Smooth muscle cell (in vitro differentiated cells): Measurements from ENCODE around the gene PLXNA4. TPM values are rescaled to one million over a fixed set of nuclear protein-coding genes. Genes with fewer than 3 reads are reported as not detected.

Source experiments
- DNase-seq: peaks from one replicate; lab custom pipeline; 2025; ENCODE audit not compliant: unreplicated experiment; lab: John Stamatoyannopoulos, UW
- H2AFZ ChIP-seq: fragments of 200-600 bp; sonication (generic); 2 replicates; pipeline ENCODE4 v1.6.0; 2016; ENCODE audit warnings: antibody characterized with exemption, low read depth, mild to moderate bottlenecking
- H3F3A ChIP-seq: fragments of 200-600 bp; sonication (generic); 2 replicates; pipeline ENCODE4 v1.6.0; 2017; ENCODE audit warnings: antibody characterized with exemption, low read depth
- H3K27ac ChIP-seq: fragments of 200-600 bp; sonication (generic); 2 replicates; pipeline ENCODE4 v1.5.1; 2016; ENCODE audit warnings: low read depth, mild to moderate bottlenecking
- H3K27me3 ChIP-seq: fragments of 200-600 bp; sonication (generic); 2 replicates; pipeline ENCODE4 v1.6.1; 2016; ENCODE audit warnings: low read depth, mild to moderate bottlenecking
- H3K36me3 ChIP-seq: fragments of 200-600 bp; sonication (generic); 2 replicates; pipeline ENCODE4 v1.5.1; 2016; ENCODE audit warnings: low read depth
- H3K4me1 ChIP-seq: fragments of 200-600 bp; sonication (generic); 2 replicates; pipeline ENCODE4 v1.5.1; 2016; ENCODE audit warnings: low read depth
- H3K4me2 ChIP-seq: fragments of 200-600 bp; sonication (generic); 2 replicates; pipeline ENCODE4 v1.6.0; 2016; ENCODE audit warnings: mild to moderate bottlenecking
- H3K4me3 ChIP-seq: fragments of 200-600 bp; sonication (generic); 2 replicates; pipeline ENCODE4 v1.5.1; 2016; ENCODE audit warnings: mild to moderate bottlenecking
- H3K79me2 ChIP-seq: fragments of 200-600 bp; sonication (generic); 2 replicates; pipeline ENCODE4 v1.6.0; 2016; ENCODE audit warnings: low read depth, mild to moderate bottlenecking
- H3K9ac ChIP-seq: fragments of 200-600 bp; sonication (generic); 2 replicates; pipeline ENCODE4 v1.6.0; 2016; ENCODE audit warnings: low read depth
- H3K9me3 ChIP-seq: fragments of 200-600 bp; sonication (generic); replicated peaks from 2 replicates; pipeline ENCODE4 v1.5.1; 2016; ENCODE audit warnings: low read depth
- H4K20me1 ChIP-seq: fragments of 200-600 bp; sonication (generic); 2 replicates; pipeline ENCODE4 v1.6.0; 2016; ENCODE audit warnings: low read depth
- WGBS: methylation state at CpG from one replicate; pipeline ENCODE4 v1.1.7; 2016; ENCODE audit warnings: low lambda C conversion rate; 5-methylcytosine and 5-hydroxymethylcytosine counted together
- polyA plus RNA-seq: library from polyadenylated mRNA; unstranded; fragments of >200 nt; fragmentation: Nextera tagmentation; extraction: Ambion mirVana; gene quantifications from 2 replicates; pipeline ENCODE4 v1.2.1, GENCODE V29; 2016
- total RNA-seq: library from RNA; depleted of rRNA; stranded (reverse); fragments of >200 nt; gene quantifications from 2 replicates; pipeline ENCODE4 v1.2.3, GENCODE V29; 2014
- TF ChIP-seq, protein P1 (sequence below): fragments of 200-600 bp; sonication (generic); IDR thresholded peaks from 2 replicates; pipeline ENCODE4 v1.5.1; 2017; ENCODE audit warnings: borderline replicate concordance, mild to moderate bottlenecking, antibody characterized with exemption; ENCODE audit not compliant: insufficient read depth, poor library complexity, severe bottlenecking

The PLXNA4 gene
- total and polyA plus RNA-seq, 2 experiments from 2014 or later = 8.5 to 9.9 TPM

DNA sequence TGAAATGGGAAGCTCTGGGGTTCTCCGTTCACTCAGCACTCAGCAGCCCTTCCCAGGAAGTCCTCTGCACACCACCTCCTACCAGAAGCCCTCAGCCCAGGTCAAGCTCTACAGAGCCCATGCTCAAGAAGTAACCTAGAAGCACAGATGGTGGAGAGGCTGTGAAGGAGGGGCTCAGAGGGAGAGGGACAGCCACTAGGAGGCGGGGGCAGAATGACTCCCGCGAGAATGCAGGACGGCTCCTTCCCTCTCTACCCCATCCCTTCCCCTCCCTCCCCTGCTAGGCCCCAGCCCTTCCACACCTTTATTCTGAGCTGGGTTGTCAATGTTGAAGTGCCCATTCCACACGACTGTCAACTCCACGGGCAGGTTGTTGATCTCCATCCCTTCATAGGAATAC, 373.2 kb downstream of the PLXNA4 start:
- no peaks in the 10 kb centered on the region for H3F3A ChIP-seq
- no peaks in the 10 kb centered on the region for H3K79me2 ChIP-seq
- DNase-seq = no peak
- no peaks in the 10 kb centered on the region for H3K27me3 ChIP-seq
- H3K27ac ChIP-seq = no peak overlapping the region
- TF ChIP-seq, protein P1, sequence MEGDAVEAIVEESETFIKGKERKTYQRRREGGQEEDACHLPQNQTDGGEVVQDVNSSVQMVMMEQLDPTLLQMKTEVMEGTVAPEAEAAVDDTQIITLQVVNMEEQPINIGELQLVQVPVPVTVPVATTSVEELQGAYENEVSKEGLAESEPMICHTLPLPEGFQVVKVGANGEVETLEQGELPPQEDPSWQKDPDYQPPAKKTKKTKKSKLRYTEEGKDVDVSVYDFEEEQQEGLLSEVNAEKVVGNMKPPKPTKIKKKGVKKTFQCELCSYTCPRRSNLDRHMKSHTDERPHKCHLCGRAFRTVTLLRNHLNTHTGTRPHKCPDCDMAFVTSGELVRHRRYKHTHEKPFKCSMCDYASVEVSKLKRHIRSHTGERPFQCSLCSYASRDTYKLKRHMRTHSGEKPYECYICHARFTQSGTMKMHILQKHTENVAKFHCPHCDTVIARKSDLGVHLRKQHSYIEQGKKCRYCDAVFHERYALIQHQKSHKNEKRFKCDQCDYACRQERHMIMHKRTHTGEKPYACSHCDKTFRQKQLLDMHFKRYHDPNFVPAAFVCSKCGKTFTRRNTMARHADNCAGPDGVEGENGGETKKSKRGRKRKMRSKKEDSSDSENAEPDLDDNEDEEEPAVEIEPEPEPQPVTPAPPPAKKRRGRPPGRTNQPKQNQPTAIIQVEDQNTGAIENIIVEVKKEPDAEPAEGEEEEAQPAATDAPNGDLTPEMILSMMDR = no peak
- H3K9ac ChIP-seq = no peak overlapping the region
- H3K36me3 ChIP-seq = no peaks in the 10 kb centered on the region
- no peak overlapping the region for H3K4me3 ChIP-seq
- WGBS = 80% methylated on average over 7 of the region's 7 CpGs
- H3K4me2 ChIP-seq = no peak overlapping the region
- no peaks in the 10 kb centered on the region for H4K20me1 ChIP-seq
- H3K9me3 ChIP-seq = no peaks in the 10 kb centered on the region
- H2AFZ ChIP-seq = no peak overlapping the region
- H3K4me1 ChIP-seq = peaks cover 6% of the 10 kb centered on the region

DNA sequence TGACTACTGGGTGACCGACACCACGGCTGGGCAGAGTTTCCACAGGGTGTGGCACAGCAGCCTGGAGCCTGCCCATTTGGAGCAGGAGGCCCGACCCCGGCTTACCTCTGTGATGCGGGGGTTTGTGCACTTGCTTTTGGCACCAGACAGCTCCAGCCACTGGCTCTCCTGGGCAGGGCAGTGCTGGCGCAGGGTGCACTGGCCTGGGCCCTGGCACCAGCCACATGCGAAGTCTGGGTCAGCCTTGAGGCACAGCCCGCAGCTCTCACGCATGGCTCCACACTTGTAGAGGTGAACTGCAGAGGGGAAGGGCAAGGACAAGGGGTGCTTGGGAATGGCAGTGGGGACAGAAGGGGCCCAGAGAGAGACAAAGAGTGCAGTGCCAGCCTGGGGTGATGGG, 373.7 kb downstream of the PLXNA4 start:
- Histone ChIP-seq H3K79me2 (no peaks in the 10 kb centered on the region), H4K20me1 (no peaks in the 10 kb centered on the region), H3K4me1 (peaks cover 6% of the 10 kb centered on the region), H3K4me3 (no peak overlapping the region), H3K9me3 (no peaks in the 10 kb centered on the region), H3K27me3 (no peaks in the 10 kb centered on the region), H3K9ac (no peak overlapping the region), H3K27ac (no peak overlapping the region), H2AFZ (no peak overlapping the region), H3F3A (no peaks in the 10 kb centered on the region), H3K36me3 (no peaks in the 10 kb centered on the region), H3K4me2 (no peak overlapping the region)
- DNase-seq = no peak
- TF ChIP-seq, protein P1 = no peak
- 92% methylated on average over 9 of the region's 9 CpGs for WGBS

DNA sequence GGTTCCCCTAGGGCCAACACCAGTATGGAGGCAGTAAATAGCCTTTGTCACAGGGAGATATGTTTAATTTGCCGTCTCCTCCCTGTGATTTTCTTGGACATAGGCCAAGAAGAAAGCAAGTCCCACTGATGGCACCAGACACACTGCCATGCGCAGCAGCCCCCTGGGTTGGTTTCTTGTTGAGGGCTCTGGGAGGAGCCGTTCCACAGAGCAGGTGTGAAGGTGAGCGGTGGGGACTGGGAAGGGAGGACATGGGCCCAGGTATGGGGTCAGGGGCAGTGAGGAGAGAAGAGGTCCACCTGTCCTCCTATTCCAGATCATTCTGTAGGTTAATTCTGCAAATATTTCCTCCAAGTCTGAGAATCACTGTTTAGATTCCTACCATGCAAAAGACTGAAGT, 376.1 kb downstream of the PLXNA4 start:
- no peaks in the 10 kb centered on the region for H3K9me3 ChIP-seq
- 98% methylated on average over 4 of the region's 4 CpGs for WGBS
- no peaks in the 10 kb centered on the region for H3K27me3 ChIP-seq
- no peaks in the 10 kb centered on the region for H4K20me1 ChIP-seq
- H3K36me3 ChIP-seq = no peaks in the 10 kb centered on the region
- H3K9ac ChIP-seq = no peak overlapping the region
- no peaks in the 10 kb centered on the region for H3K79me2 ChIP-seq
- no peaks in the 10 kb centered on the region for H3F3A ChIP-seq
- H2AFZ ChIP-seq = no peak overlapping the region
- no peak overlapping the region for H3K27ac ChIP-seq
- H3K4me1 ChIP-seq = no peaks in the 10 kb centered on the region
- H3K4me2 ChIP-seq = no peak overlapping the region
- TF ChIP-seq, protein P1 = no peak
- no peak overlapping the region for H3K4me3 ChIP-seq
- no peak for DNase-seq

DNA sequence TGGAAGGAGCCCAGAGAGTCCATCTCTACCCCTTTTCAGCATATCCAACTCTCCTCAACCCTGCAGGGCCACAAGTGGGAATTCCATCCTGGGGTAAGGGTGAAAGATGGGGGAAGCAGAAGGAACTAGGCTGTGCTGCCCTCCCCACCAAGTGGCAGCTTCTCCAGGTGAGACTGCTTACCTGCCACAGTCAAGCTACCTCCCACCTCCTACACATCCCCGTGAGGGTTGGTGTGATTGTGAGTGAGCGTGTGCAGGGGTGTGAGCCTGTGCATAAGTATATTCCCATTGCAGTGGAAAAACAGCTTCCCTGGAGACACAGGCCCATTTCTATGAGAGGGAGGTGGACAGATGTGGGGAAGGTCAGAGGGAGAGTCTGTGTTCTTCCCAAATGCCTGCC, 376.6 kb downstream of the PLXNA4 start:
- no peaks in the 10 kb centered on the region for H3K36me3 ChIP-seq
- H4K20me1 ChIP-seq = no peaks in the 10 kb centered on the region
- H2AFZ ChIP-seq = no peak overlapping the region
- no peak for DNase-seq
- WGBS = 91% methylated on average over 2 of the region's 2 CpGs
- H3K4me2 ChIP-seq = no peak overlapping the region
- H3F3A ChIP-seq = no peaks in the 10 kb centered on the region
- TF ChIP-seq, protein P1 = no peak
- no peaks in the 10 kb centered on the region for H3K27me3 ChIP-seq
- H3K9me3 ChIP-seq = no peaks in the 10 kb centered on the region
- no peak overlapping the region for H3K9ac ChIP-seq
- H3K4me3 ChIP-seq = no peak overlapping the region
- no peaks in the 10 kb centered on the region for H3K79me2 ChIP-seq
- no peaks in the 10 kb centered on the region for H3K4me1 ChIP-seq
- no peak overlapping the region for H3K27ac ChIP-seq
